LNCaP clone FGC (cell line): ENCODE data around the gene DTNA.

Source experiments
- DNase-seq: peaks from one replicate; pipeline ENCODE4 v3.0.0-alpha.2; 2011; ENCODE audit warnings: low read depth
- H3K4me3 ChIP-seq: 2 replicates; pipeline ENCODE4 v1.5.1; 2011; ENCODE audit warnings: mild to moderate bottlenecking, low read depth, low read length, control low read depth
- TF ChIP-seq, protein P1 (sequence below): IDR thresholded peaks from 2 replicates; pipeline ENCODE4 v1.5.1; 2012; ENCODE audit warnings: mild to moderate bottlenecking; ENCODE audit not compliant: control insufficient read depth, insufficient read depth; ENCODE audit errors: extremely low read depth

The DTNA gene

DNA sequence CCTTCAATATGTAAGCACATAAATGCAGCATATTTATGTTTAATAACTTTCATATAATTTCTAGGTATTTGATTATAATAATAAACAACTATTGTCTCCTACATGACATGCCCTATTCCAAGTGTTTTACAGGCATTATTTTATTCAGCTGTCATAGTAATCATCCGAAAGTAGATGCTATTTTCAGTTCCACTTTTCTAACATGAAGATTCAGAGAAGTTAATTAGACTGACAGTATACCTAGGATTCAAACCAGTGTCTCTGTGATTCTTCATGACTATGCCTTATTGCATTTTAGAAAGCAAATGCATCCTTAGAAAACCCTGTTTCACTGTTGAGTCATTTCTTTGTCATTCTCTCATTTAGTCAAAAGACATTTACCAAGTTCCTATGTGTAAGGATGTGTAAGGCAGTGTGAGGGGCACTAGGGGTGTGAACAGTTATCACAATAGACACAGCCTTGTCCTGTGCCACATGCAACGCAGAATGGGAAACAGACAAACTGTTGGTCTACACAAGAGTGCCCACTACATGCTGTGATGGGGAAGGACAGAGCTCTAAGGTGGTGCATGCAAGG, 79.8 kb downstream of the DTNA start:
- no peak overlapping the region for H3K4me3 ChIP-seq
- TF ChIP-seq, protein P1, sequence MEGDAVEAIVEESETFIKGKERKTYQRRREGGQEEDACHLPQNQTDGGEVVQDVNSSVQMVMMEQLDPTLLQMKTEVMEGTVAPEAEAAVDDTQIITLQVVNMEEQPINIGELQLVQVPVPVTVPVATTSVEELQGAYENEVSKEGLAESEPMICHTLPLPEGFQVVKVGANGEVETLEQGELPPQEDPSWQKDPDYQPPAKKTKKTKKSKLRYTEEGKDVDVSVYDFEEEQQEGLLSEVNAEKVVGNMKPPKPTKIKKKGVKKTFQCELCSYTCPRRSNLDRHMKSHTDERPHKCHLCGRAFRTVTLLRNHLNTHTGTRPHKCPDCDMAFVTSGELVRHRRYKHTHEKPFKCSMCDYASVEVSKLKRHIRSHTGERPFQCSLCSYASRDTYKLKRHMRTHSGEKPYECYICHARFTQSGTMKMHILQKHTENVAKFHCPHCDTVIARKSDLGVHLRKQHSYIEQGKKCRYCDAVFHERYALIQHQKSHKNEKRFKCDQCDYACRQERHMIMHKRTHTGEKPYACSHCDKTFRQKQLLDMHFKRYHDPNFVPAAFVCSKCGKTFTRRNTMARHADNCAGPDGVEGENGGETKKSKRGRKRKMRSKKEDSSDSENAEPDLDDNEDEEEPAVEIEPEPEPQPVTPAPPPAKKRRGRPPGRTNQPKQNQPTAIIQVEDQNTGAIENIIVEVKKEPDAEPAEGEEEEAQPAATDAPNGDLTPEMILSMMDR = no peak
- no peak for DNase-seq

DNA sequence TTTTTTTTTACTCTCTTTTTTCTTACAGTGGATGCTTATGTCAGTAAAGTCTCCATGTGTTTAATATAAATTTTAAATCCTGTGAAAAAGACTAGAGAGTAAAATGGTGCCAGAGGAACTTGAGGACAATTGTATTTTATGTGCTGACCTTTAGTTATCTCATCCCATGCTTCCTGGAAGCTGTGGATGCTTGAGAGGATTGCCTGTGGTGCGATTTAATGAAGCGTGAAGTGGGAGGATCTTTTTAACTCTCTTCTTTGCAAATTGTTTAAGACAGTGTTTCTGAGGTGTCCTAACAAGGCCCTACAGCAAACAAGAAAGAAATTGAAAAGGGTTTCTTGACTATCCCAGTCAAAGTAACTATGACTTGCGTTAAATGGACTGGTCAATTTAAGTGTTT, 84.2 kb downstream of the DTNA start:
- TF ChIP-seq, protein P1 = no peak
- no peak for DNase-seq
- H3K4me3 ChIP-seq = no peak overlapping the region

DNA sequence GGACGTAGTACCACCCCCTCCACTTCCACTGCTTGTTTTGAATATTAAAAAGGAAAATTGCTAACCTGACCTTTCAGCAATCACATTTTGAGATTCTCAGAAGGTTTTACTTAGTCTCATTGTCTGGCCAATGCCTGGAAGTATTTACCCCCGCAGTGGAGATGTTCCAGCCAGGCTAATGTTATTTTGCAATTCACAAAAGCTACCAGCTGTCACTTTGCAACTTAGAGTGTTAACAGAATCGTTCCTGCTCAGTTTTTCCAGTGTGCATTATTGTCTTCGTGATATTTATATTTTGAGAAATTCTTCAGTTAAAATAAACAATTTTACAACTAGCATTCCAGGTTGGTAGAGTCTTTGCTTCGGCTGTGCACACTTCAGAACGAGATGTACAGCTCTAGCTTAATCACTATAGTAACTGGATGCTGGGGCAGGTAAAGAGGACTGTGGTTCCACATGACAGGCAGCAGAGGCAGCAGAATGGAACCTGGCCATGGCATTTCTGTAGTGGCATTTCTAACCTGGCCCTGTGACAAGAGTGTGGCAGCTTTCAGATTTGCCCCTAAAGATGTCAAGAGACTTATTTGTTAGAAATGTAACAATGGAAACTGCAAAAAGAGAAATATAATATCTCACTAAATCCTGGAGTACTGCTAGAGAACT, 85.1 kb downstream of the DTNA start:
- H3K4me3 ChIP-seq = no peak overlapping the region
- no peak for DNase-seq
- TF ChIP-seq, protein P1 = no peak

DNA sequence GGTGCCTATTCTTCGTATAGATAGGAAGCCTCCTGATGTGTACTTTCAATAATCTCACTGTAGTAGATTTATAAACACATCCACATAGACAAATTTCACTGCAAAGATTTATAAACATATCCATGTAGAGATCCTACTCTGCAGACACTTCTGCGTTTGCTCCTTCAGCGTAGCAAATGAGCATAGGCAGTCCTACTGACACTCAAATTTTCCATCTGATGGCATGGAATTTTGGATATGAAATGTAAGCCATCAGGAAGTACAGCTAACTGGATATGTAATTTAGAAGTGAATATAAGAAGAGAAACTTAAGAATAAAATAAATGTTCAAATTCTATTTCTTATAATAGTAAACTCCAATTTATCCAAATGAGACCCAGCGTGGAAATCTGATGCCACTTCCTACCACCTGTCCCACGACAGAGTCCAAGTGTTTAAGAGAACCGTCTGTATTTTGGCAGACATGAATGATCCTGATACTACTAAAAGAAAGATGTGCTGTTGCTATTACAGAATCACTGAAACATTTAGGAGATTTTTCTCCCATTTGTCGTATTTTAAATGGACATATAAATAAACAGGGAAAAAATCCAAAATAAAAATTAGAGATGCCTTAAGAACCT, 86.0 kb downstream of the DTNA start:
- DNase-seq = no peak

DNA sequence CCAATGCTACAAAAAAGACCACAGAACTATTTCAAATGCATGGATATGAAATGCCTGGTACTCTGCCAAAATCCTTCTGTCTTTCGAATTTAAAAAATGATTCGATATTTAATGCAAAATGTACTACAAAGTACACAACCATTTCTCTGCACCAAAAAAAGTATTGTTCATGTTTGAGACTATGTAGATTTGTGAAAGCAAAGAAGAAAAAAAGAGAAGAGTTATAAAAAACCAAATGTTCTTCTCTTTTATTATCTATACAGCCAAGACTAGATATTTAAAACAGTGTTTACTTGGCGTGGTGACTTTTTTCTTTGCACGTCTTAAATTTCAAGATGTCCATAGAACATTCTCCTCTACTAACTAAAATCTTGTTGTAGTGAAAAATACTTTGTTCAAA, 89.2 kb downstream of the DTNA start:
- TF ChIP-seq, protein P1 = no peak
- H3K4me3 ChIP-seq = no peak overlapping the region
- no peak for DNase-seq

More for the DNA sequence above, 86.0 kb downstream of the DTNA start:
- TF ChIP-seq, protein P1 = no peak
- H3K4me3 ChIP-seq = no peak overlapping the region

DNA sequence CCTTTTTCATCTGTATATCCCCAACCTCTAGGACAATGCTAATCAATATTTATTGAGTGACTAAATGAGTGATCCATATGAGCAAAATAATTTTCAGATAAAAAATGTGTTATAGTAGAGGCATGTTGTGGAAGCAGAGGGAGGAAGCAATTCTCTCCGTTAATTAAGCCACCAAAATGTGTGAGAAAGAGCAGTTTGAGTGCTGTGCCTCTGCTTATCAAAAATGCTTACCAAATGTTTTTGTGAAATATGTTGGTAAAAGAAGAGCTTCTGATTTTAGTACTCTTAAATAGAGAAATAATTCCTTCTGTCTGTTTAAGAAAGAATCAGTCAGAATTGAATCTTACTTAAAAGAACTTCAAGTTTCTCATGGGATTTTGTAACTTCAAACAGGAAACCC, 90.3 kb downstream of the DTNA start:
- no peak overlapping the region for H3K4me3 ChIP-seq
- TF ChIP-seq, protein P1 = no peak
- DNase-seq = no peak

DNA sequence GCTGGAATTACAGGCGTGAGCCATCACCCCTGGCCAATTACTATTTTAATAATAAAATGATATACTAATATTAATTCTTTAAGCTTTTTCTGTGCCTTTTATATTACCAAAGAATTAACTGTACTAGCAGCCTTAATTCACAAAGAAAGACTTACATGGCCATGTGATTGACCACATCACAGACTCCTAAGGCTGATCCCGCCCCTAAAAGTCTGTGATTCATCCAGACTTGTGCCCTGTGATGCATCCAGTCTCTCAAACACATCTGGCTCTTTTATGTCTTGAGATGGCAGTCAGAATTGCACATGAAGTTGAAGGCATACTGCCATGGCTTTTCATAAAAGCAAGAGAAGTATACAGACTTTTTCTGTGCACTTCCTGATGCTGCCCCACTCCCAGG, 91.7 kb downstream of the DTNA start:
- no peak for DNase-seq
- H3K4me3 ChIP-seq = no peak overlapping the region
- TF ChIP-seq, protein P1 = no peak
